GM18526 (cell line): ENCODE measurements around the gene NGRN.

Experiments used
- POLR2A ChIP-seq: IDR thresholded peaks from 3 replicates; pipeline ENCODE4 v1.6.1; 2011; ENCODE audit not compliant: insufficient read length; ENCODE audit errors: extremely low read depth

NGRN gene

GRCh38 chr15:90300541-90300940 lies 35.1 kb downstream of the NGRN start:
- no peak for TF ChIP-seq POLR2A

- no peak for TF ChIP-seq POLR2A
Measured at GRCh38 chr15:90300988-90301706, 35.7 kb downstream of the NGRN start.

- no peak for TF ChIP-seq POLR2A
Measured at GRCh38 chr15:90301707-90302300, 36.3 kb downstream of the NGRN start.

GRCh38 chr15:90305932-90306331 lies 40.5 kb downstream of the NGRN start:
- TF ChIP-seq POLR2A: no peak

GRCh38 chr15:90306560-90306959 lies 41.1 kb downstream of the NGRN start:
- no peak for TF ChIP-seq POLR2A

- TF ChIP-seq POLR2A: no peak
Measured at GRCh38 chr15:90307661-90308060, 42.2 kb downstream of the NGRN start.

GRCh38 chr15:90309020-90309419 lies 43.5 kb downstream of the NGRN start:
- TF ChIP-seq POLR2A: no peak

- TF ChIP-seq POLR2A: no peak
Measured at GRCh38 chr15:90315278-90315982, 50.0 kb downstream of the NGRN start.

GRCh38 chr15:90316139-90316538 lies 50.7 kb downstream of the NGRN start:
- TF ChIP-seq POLR2A: no peak

- no peak for TF ChIP-seq POLR2A
Measured at GRCh38 chr15:90318591-90318990, 53.1 kb downstream of the NGRN start.

- TF ChIP-seq POLR2A: no peak
Measured at GRCh38 chr15:90320062-90320884, 54.8 kb downstream of the NGRN start.

- TF ChIP-seq POLR2A: no peak
Measured at GRCh38 chr15:90320885-90321278, 55.4 kb downstream of the NGRN start.
